AG09309 (cell line): ENCODE measurements around the gene GRIK4.

Experiments used
- DNase-seq: peaks from one replicate; pipeline ENCODE4 v3.0.0-alpha.2; 2010; ENCODE audit warnings: low read depth
- H3K4me3 ChIP-seq: 2 replicates; pipeline ENCODE4 v1.5.1; 2011; ENCODE audit warnings: mild to moderate bottlenecking, low read depth, low read length, moderate library complexity; ENCODE audit not compliant: control insufficient read depth
- CTCF ChIP-seq: IDR thresholded peaks from 2 replicates; pipeline ENCODE4 v1.5.1; 2011; ENCODE audit warnings: mild to moderate bottlenecking, low read depth, low read length, inconsistent platforms; ENCODE audit not compliant: insufficient read depth, control insufficient read depth; ENCODE audit errors: missing control alignments

GRIK4 gene

GRCh38 chr11:120878781-120879180, 367.2 kb downstream of the GRIK4 start:
- DNase-seq: no peak
- no peak overlapping the region for H3K4me3 ChIP-seq
- TF ChIP-seq CTCF: no peak

- TF ChIP-seq CTCF: no peak
- DNase-seq: no peak
- no peak overlapping the region for H3K4me3 ChIP-seq
These were observed 369.1 kb downstream of the GRIK4 start for GRCh38 chr11:120880498-120881175.

GRCh38 chr11:120881596-120881995, 370.0 kb downstream of the GRIK4 start:
- H3K4me3 ChIP-seq: no peak overlapping the region
- no peak for TF ChIP-seq CTCF
- DNase-seq: no peak

- no peak overlapping the region for H3K4me3 ChIP-seq
- no peak for TF ChIP-seq CTCF
- DNase-seq: no peak
These were observed 370.6 kb downstream of the GRIK4 start for GRCh38 chr11:120882175-120882574.

GRCh38 chr11:120883404-120884080, 372.0 kb downstream of the GRIK4 start:
- peak; percentile 17 for DNase-seq
- TF ChIP-seq CTCF: no peak
- no peak overlapping the region for H3K4me3 ChIP-seq

- TF ChIP-seq CTCF: no peak
- no peak for DNase-seq
These were observed 372.8 kb downstream of the GRIK4 start for GRCh38 chr11:120884154-120885020.

More at GRCh38 chr11:120884154-120885020, 372.8 kb downstream of the GRIK4 start:
- no peak overlapping the region for H3K4me3 ChIP-seq
